Neural crest cell (in vitro differentiated cells): ENCODE results near the gene CFL1. TPM values are rescaled to one million over a fixed set of nuclear protein-coding genes. Genes with fewer than 3 reads are reported as not detected.
A peak's percentile ranks its signal among the peaks of the same experiment; 100 is the strongest.

ENCODE experiments used
- DNase-seq: peaks from one replicate; pipeline ENCODE4 v3.0.0; 2021; ENCODE audit warnings: low read depth, mixed read lengths, low spot score
- H3K27ac Mint-ChIP-seq: one replicate; pipeline ENCODE4 v1.8.0; 2021; ENCODE audit warnings: mild to moderate bottlenecking, mixed read lengths; ENCODE audit not compliant: unreplicated experiment
- H3K27me3 Mint-ChIP-seq: 2 replicates; pipeline ENCODE4 v1.8.0; 2021; ENCODE audit warnings: low read depth, mild to moderate bottlenecking, mixed read lengths
- H3K36me3 Mint-ChIP-seq: 2 replicates; pipeline ENCODE4 v1.8.0; 2021; ENCODE audit warnings: low read depth, mild to moderate bottlenecking, mixed read lengths
- H3K4me1 Mint-ChIP-seq: 2 replicates; pipeline ENCODE4 v1.8.0; 2021; ENCODE audit warnings: mixed read lengths
- H3K4me3 Mint-ChIP-seq: one replicate; pipeline ENCODE4 v1.8.0; 2021; ENCODE audit warnings: mild to moderate bottlenecking, mixed read lengths
- H3K9me3 Mint-ChIP-seq: 2 replicates; pipeline ENCODE4 v1.8.0; 2021; ENCODE audit warnings: mixed read lengths
- CTCF ChIP-seq: fragments of 200-600 bp; sonication (generic); conservative IDR thresholded peaks from 2 replicates; pipeline ENCODE4 v1.5.0; 2021; ENCODE audit warnings: antibody characterized with exemption, mild to moderate bottlenecking
- total RNA-seq: library from RNA; stranded (reverse); gene quantifications from 2 replicates; pipeline ENCODE4 v1.2.1, GENCODE V29; 2021

The CFL1 gene
- total RNA-seq, 1 donor from 2014 or later = 1,437 TPM

GRCh38 chr11:65886826-65887722, 29.1 kb upstream of the CFL1 start:
- no peak for TF ChIP-seq CTCF
- Mint-ChIP-seq H3K27ac (peak overlapping the region; percentile 96), H3K36me3 (peaks cover 4% of the 10 kb centered on the region), H3K4me1 (peaks cover 46% of the 10 kb centered on the region), H3K4me3 (peak overlapping the region; percentile 96), H3K27me3 (peaks cover 11% of the 10 kb centered on the region), H3K9me3 (no peaks in the 10 kb centered on the region)
- no peak for DNase-seq

GRCh38 chr11:65885808-65886536, 28.0 kb upstream of the CFL1 start:
- Mint-ChIP-seq H3K27ac (no peak overlapping the region), H3K36me3 (peaks cover 4% of the 10 kb centered on the region), H3K9me3 (no peaks in the 10 kb centered on the region), H3K4me3 (no peak overlapping the region), H3K27me3 (peaks cover 11% of the 10 kb centered on the region), H3K4me1 (peaks cover 43% of the 10 kb centered on the region)
- TF ChIP-seq CTCF = no peak
- DNase-seq = no peak

- Mint-ChIP-seq H3K9me3 (no peaks in the 10 kb centered on the region), H3K4me1 (peaks cover 41% of the 10 kb centered on the region), H3K27ac (no peak overlapping the region), H3K27me3 (peaks cover 10% of the 10 kb centered on the region), H3K4me3 (peak overlapping the region; percentile 23), H3K36me3 (peaks cover 4% of the 10 kb centered on the region)
- DNase-seq = no peak
- no peak for TF ChIP-seq CTCF
These were observed 27.3 kb upstream of the CFL1 start for GRCh38 chr11:65885231-65885630.

GRCh38 chr11:65884716-65885092, 26.7 kb upstream of the CFL1 start:
- peak overlapping the region; percentile 93 for H3K4me3 Mint-ChIP-seq
- H3K27me3 Mint-ChIP-seq = peaks cover 5% of the 10 kb centered on the region
- no peak overlapping the region for H3K27ac Mint-ChIP-seq
- H3K4me1 Mint-ChIP-seq = peaks cover 36% of the 10 kb centered on the region
- peak; percentile 81 for DNase-seq
- TF ChIP-seq CTCF = peak; percentile 97
- H3K9me3 Mint-ChIP-seq = no peaks in the 10 kb centered on the region
- H3K36me3 Mint-ChIP-seq = peaks cover 4% of the 10 kb centered on the region

- peaks cover 4% of the 10 kb centered on the region for H3K36me3 Mint-ChIP-seq
- H3K9me3 Mint-ChIP-seq = no peaks in the 10 kb centered on the region
- peaks cover 30% of the 10 kb centered on the region for H3K4me1 Mint-ChIP-seq
- DNase-seq = no peak
- TF ChIP-seq CTCF = no peak
- peaks cover 3% of the 10 kb centered on the region for H3K27me3 Mint-ChIP-seq
- no peak overlapping the region for H3K27ac Mint-ChIP-seq
- H3K4me3 Mint-ChIP-seq = peak overlapping the region; percentile 93
These were observed 26.1 kb upstream of the CFL1 start for GRCh38 chr11:65883786-65884715.
